CD4-positive, alpha-beta T cell treated with Interleukin-17A for 4 hours (primary cell): ENCODE data around the gene CCDC85A.

Experiments
- DNase-seq: peaks from one replicate; pipeline ENCODE4 v3.0.0-alpha.2; 2020; ENCODE audit warnings: mixed read lengths

The CCDC85A gene

DNA sequence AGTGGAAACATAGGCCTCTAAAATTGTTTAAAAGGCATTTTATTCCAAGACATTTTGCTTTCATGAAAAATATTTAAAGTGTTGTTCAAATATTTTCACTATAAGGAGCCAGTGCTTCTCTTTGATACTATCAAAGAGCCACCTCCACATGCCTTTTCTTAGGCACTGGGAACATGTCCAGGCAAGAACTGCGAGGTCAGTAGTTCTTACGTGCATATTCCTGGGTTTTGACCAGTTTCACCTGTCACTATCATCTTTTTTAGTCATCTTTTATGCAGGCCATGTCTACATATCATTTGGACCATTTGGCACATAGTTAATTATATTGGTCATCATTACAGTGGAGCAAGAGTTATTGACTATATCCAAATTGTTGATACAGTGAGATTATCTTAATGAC lies 195.3 kb downstream of the CCDC85A start:
- DNase-seq = no peak

DNA sequence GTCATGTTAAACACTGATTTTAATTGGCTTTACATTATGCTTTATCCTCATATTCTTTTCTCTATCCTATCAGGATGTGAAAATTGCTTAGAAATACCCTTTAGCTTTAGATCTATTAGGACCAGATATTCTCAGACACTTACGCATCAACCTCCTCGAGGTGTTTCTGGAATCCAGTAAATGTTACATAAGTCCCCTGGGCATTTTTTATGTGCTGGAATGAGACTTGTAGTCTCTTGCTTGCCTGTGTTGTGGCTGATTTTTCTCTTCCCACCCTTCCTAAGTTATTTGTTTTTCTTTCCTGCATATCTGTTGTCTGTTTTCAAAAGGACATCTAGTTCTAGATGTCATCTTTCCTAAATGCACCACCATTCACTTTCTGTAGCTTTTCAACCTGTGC lies 197.1 kb downstream of the CCDC85A start:
- no peak for DNase-seq

DNA sequence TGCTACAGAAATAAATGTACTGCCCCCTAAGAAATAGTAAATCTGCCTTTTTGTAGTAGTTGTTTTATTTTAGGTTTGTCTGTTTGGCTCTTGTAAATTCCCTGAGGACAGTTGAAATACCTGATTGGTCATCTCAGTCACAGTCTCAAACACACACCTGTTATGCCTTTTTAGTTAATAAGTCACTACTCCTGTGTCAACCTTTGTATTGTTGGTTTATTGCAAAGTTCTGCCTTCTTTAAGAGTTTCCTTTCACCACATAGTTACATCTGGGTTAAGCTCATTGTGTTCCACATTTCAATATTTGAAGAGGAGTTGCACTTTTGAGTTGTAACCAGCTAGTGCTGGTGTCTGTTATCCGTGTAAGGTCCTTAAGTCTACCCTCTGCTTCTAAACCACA lies 198.7 kb downstream of the CCDC85A start:
- no peak for DNase-seq

DNA sequence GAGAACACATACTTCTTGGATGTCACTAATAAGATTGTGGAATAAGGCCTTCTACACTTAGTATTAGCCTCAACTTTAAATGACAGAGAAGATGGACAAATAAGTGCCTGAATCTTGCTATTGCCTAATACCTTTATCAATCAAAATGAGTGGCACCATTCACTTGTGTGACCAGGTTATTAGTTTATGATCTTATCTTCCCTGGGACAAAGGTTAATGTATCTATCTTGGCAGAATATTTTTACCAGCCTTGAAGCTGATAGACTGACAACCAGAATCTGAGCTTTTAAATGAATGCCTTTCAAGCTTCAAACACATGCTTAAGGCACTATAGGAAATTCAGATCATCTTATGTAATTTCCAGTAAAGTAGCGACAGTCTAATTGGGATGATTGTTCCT lies 202.9 kb downstream of the CCDC85A start:
- no peak for DNase-seq

DNA sequence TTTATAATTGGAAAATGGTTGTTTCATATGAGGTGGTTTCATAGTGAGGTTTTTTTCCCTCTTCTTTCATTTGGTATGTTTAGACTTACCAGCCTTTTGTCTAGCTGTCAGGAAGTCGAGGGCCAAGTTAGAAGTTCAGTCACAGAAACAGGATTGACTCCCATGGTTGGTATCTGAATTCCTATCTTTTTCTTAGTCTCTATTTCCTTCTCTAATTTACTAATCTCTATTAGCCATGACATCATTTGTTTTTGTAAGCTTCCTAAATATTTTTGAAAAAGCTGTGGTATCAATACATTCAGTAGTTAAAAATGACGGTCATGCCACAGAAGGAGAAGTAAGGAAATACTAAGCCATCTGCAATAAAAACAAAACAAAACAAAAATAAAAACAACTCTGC lies 206.9 kb downstream of the CCDC85A start:
- no peak for DNase-seq

DNA sequence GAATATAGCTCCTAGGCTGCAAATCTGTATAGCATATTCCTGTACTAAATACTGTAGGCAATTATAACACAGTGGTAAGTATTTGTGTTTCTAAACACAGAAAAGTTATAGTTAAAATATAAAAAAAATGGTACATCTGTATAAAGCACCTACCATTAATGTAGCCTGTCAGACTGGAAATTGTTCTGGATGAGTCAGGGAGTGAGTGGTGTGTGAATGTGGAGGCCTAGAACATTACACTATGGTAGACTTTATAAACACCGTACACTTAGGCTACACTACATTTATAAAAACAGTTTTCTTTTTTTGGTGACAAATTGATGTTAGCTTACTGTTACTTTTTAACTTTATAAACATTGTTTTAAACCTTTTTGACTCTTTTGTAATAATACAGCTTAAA lies 226.3 kb downstream of the CCDC85A start:
- no peak for DNase-seq

DNA sequence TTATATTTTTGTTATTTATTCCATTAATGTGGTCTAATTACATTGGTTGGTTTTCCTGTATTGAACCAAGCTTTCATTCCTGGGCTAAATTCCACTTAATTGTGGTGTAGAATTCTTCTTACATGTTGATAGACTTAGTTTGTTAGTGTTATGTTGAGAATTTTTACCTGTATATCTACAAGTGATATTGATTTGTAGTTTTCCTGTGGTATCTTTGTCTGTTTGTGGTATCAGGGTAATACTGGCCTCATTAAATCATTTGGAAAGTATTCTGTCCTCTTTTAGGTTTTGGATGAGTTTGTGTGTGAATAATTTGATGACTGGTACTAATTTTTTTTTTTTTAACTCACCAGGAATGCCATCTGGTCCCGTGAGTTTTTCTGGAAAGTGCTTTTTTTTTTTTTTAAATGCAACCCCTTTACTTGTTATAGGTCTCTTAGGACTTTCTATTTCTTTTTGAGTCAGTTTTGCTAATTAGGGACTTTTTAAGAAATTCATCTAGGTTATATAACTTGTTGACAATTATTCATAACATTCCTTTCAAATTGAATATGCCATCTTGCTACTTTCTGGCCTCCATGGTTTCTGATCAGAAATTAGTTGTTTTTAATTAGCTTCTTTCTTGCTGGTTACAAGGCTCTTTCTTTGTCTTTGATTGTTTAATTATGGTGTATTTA lies 232.8 kb downstream of the CCDC85A start:
- no peak for DNase-seq
